H9 (cell line): Measurements from ENCODE around the gene GSE1. TPM values are rescaled to one million over a fixed set of nuclear protein-coding genes. Genes with fewer than 3 reads are reported as not detected.

Experiments
- DNase-seq: peaks from one replicate; pipeline ENCODE4 v3.0.0-alpha.2; 2017
- H2AFZ ChIP-seq: one replicate; pipeline ENCODE4 v1.6.1; 2013; ENCODE audit warnings: mild to moderate bottlenecking, low read length, control low read depth, moderate library complexity
- H2AK5ac ChIP-seq: 2 replicates; pipeline ENCODE4 v1.6.1; 2013; ENCODE audit warnings: low read length, control low read depth, mixed read lengths; ENCODE audit not compliant: insufficient read length
- H2BK120ac ChIP-seq: one replicate; pipeline ENCODE4 v1.6.1; 2013; ENCODE audit warnings: low read depth, mild to moderate bottlenecking, low read length, control low read depth, inconsistent platforms; ENCODE audit not compliant: poor library complexity, severe bottlenecking
- H2BK12ac ChIP-seq: 2 replicates; pipeline ENCODE4 v1.6.1; 2013; ENCODE audit warnings: low read length, control low read depth, mixed read lengths, low read depth; ENCODE audit not compliant: insufficient read length
- H2BK15ac ChIP-seq: 2 replicates; pipeline ENCODE4 v1.6.1; 2013; ENCODE audit warnings: low read depth, low read length, control low read depth
- H2BK20ac ChIP-seq: one replicate; pipeline ENCODE4 v1.6.1; 2013; ENCODE audit warnings: low read depth, mild to moderate bottlenecking, low read length, control low read depth, inconsistent platforms; ENCODE audit not compliant: poor library complexity, severe bottlenecking
- H2BK5ac ChIP-seq: 2 replicates; pipeline ENCODE4 v1.6.1; 2013; ENCODE audit warnings: low read length, control low read depth, mixed read lengths; ENCODE audit not compliant: insufficient read length
- H3K14ac ChIP-seq: 2 replicates; pipeline ENCODE4 v1.6.1; 2013; ENCODE audit warnings: low read length, control low read depth; ENCODE audit not compliant: insufficient read depth
- H3K18ac ChIP-seq: 2 replicates; pipeline ENCODE4 v1.6.1; 2013; ENCODE audit warnings: low read depth, mild to moderate bottlenecking, mixed read lengths, low read length, control low read depth; ENCODE audit not compliant: insufficient read length
- H3K23ac ChIP-seq: 2 replicates; pipeline ENCODE4 v1.6.1; 2013; ENCODE audit warnings: low read length, control low read depth, mixed read lengths, low read depth; ENCODE audit not compliant: insufficient read length
- H3K23me2 ChIP-seq: 2 replicates; pipeline ENCODE4 v1.6.1; 2013; ENCODE audit warnings: low read depth, mild to moderate bottlenecking, mixed read lengths, low read length, control low read depth; ENCODE audit not compliant: insufficient read length, poor library complexity, severe bottlenecking
- H3K27ac ChIP-seq: 2 replicates; pipeline ENCODE4 v1.5.1; 2013; ENCODE audit warnings: low read length, control low read depth, mixed read lengths, low read depth; ENCODE audit not compliant: insufficient read length
- H3K27me3 ChIP-seq: 2 replicates; pipeline ENCODE4 v1.6.1; 2013; ENCODE audit warnings: low read length, control low read depth, inconsistent platforms; ENCODE audit not compliant: insufficient read depth
- H3K4ac ChIP-seq: 2 replicates; pipeline ENCODE4 v1.6.1; 2013; ENCODE audit warnings: low read depth, mild to moderate bottlenecking, control low read depth, inconsistent platforms, low read length, moderate library complexity
- H3K4me1 ChIP-seq: 2 replicates; pipeline ENCODE4 v1.6.1; 2013; ENCODE audit warnings: low read length, control low read depth, inconsistent platforms; ENCODE audit not compliant: insufficient read depth
- H3K4me2 ChIP-seq: 2 replicates; pipeline ENCODE4 v1.6.1; 2013; ENCODE audit warnings: low read length, control low read depth, mixed read lengths; ENCODE audit not compliant: insufficient read length, insufficient read depth
- H3K56ac ChIP-seq: 2 replicates; pipeline ENCODE4 v1.6.1; 2013; ENCODE audit warnings: low read depth, mild to moderate bottlenecking, mixed read lengths, low read length, control low read depth; ENCODE audit not compliant: insufficient read length
- H3K79me1 ChIP-seq: 2 replicates; pipeline ENCODE4 v1.6.1; 2013; ENCODE audit warnings: low read depth, mild to moderate bottlenecking, moderate library complexity, low read length, control low read depth, inconsistent platforms; ENCODE audit not compliant: insufficient read depth, poor library complexity, severe bottlenecking
- H3K79me2 ChIP-seq: 2 replicates; pipeline ENCODE4 v1.6.1; 2013; ENCODE audit warnings: low read length, control low read depth, inconsistent platforms; ENCODE audit not compliant: insufficient read depth
- H3K9ac ChIP-seq: 2 replicates; pipeline ENCODE4 v1.6.1; 2013; ENCODE audit warnings: low read length, control low read depth, mixed read lengths; ENCODE audit not compliant: insufficient read length; ENCODE audit errors: extremely low read depth
- H3K9me3 ChIP-seq: one replicate; pipeline ENCODE4 v1.6.1; 2013; ENCODE audit warnings: low read depth, low read length, inconsistent platforms; ENCODE audit not compliant: control insufficient read depth
- H3T11ph ChIP-seq: one replicate; pipeline ENCODE4 v1.6.1; 2013; ENCODE audit warnings: mild to moderate bottlenecking, low read length, control low read depth, inconsistent platforms
- H4K20me1 ChIP-seq: one replicate; pipeline ENCODE4 v1.6.1; 2013; ENCODE audit not compliant: control insufficient read depth, insufficient read length, insufficient read depth
- H4K5ac ChIP-seq: 2 replicates; pipeline ENCODE4 v1.6.1; 2013; ENCODE audit warnings: low read depth, mild to moderate bottlenecking, mixed read lengths, low read length, control low read depth; ENCODE audit not compliant: insufficient read length
- H4K8ac ChIP-seq: replicated peaks from 2 replicates; pipeline ENCODE4 v1.6.1; 2013; ENCODE audit warnings: low read length, control low read depth, mixed read lengths, low read depth; ENCODE audit not compliant: insufficient read length
- H4K91ac ChIP-seq: 2 replicates; pipeline ENCODE4 v1.6.1; 2013; ENCODE audit warnings: low read depth, mild to moderate bottlenecking, moderate library complexity, mixed read lengths, low read length, control low read depth; ENCODE audit not compliant: insufficient read length
- H3K27ac Mint-ChIP-seq, 3 experiments: 2 replicates in 2 of 3; 3 replicates in 1 of 3; pipeline ENCODE4 v1.8.0; 2020 to 2021; ENCODE audit warnings: mixed read lengths in 3 of 3, mild to moderate bottlenecking in 1 of 3, moderate library complexity in 1 of 3
- H3K27me3 Mint-ChIP-seq: 2 replicates; pipeline ENCODE4 v1.8.0; 2021; ENCODE audit warnings: low read depth, mild to moderate bottlenecking, moderate library complexity, mixed read lengths
- H3K36me3 Mint-ChIP-seq, 3 experiments: 2 replicates in 2 of 3; 3 replicates in 1 of 3; pipeline ENCODE4 v1.8.0; 2020 to 2021; ENCODE audit warnings: low read depth in 3 of 3, mixed read lengths in 3 of 3; ENCODE audit not compliant: insufficient read depth in 1 of 3
- H3K4me1 Mint-ChIP-seq, 2 experiments: 2 replicates each; pipeline ENCODE4 v1.8.0; 2020; ENCODE audit warnings: mixed read lengths in 2 of 2
- H3K4me3 Mint-ChIP-seq, 2 experiments: 2 replicates in 1 of 2; 3 replicates in 1 of 2; pipeline ENCODE4 v1.8.0; 2020 to 2021; ENCODE audit warnings: mild to moderate bottlenecking in 2 of 2, mixed read lengths in 2 of 2, moderate library complexity in 1 of 2
- H3K9me3 Mint-ChIP-seq, 2 experiments: 2 replicates in 1 of 2; 3 replicates in 1 of 2; pipeline ENCODE4 v1.8.0; 2020; ENCODE audit warnings: mild to moderate bottlenecking in 2 of 2, mixed read lengths in 2 of 2, moderate library complexity in 1 of 2
- CTCF ChIP-seq: fragments of 200-600 bp; sonication (generic); conservative IDR thresholded peaks from 3 replicates; pipeline ENCODE4 v1.8.0; 2021; ENCODE audit warnings: antibody characterized with exemption, mild to moderate bottlenecking
- WGBS: extraction: QIAGEN DNeasy Blood & Tissue Kit; methylation state at CpG from one replicate; pipeline ENCODE4 v1.1.7; 2013; ENCODE audit warnings: missing lambda C conversion rate, low lambda C conversion rate, mixed read lengths; ENCODE audit not compliant: insufficient read length; ENCODE audit errors: extremely low coverage; 5-methylcytosine and 5-hydroxymethylcytosine counted together
- total RNA-seq: library from RNA; stranded (reverse); gene quantifications from 2 replicates; pipeline ENCODE4 v1.2.1, GENCODE V29; 2021

GSE1 gene
- total RNA-seq, 1 experiment from 2014 or later, result 125 TPM

GRCh38 chr16:85690469-85691064, 77.4 kb downstream of the GSE1 start:
- H3K27me3 Mint-ChIP-seq, result peaks cover 25% of the 10 kb centered on the region
- WGBS, result no CpG with 5 or more reads among the region's 7 CpGs
- Histone ChIP-seq H3K27me3 (no peaks in the 10 kb centered on the region), H3K23me2 (no peaks in the 10 kb centered on the region), H3K4me1 (no peaks in the 10 kb centered on the region; the same call in 1 of the 2 replicates), H2BK20ac (no peak overlapping the region), H2BK12ac (no peak overlapping the region), H4K8ac (no peak overlapping the region), H3K18ac (no peak overlapping the region), H4K20me1 (no peaks in the 10 kb centered on the region), H2AK5ac (no peak overlapping the region), H3K9me3 (no peaks in the 10 kb centered on the region), H2BK5ac (no peak overlapping the region), H3K79me2 (no peaks in the 10 kb centered on the region; the same call in 1 of the 2 replicates), H3K23ac (no peak overlapping the region), H3K27ac (no peak overlapping the region), H3K4ac (no peak overlapping the region), H3T11ph (no peak overlapping the region), H4K5ac (no peak overlapping the region), H3K9ac (no peak overlapping the region), H3K14ac (no peak overlapping the region), H2BK15ac (no peak overlapping the region), H3K4me2 (no peak overlapping the region), H2BK120ac (no peak overlapping the region), H4K91ac (no peak overlapping the region), H2AFZ (no peak overlapping the region), H3K79me1 (no peaks in the 10 kb centered on the region), H3K56ac (no peak overlapping the region)
- no peaks in the 10 kb centered on the region for H3K9me3 Mint-ChIP-seq
- peaks cover 12 to 29% of the 10 kb centered on the region in 2 experiments for H3K4me1 Mint-ChIP-seq
- DNase-seq, result no peak
- H3K27ac Mint-ChIP-seq, result no peak overlapping the region
- H3K4me3 Mint-ChIP-seq, result no peak overlapping the region
- peaks cover 3 to 17% (median 15%) of the 10 kb centered on the region in 3 experiments; a peak in 6 of 7 replicates for H3K36me3 Mint-ChIP-seq
- no peak for TF ChIP-seq CTCF
